Stimulated activated CD8-positive, alpha-beta memory T cell treated with anti-CD3 and anti-CD28 coated beads, Interleukin-12 subunit alpha, Interleukin-12 subunit beta, amount 100 ng/mL, for 1 hour (primary cell): ENCODE measurements around the gene HBEGF.
"Not testable (repeated sequence)": the region's sequence is repeated elsewhere in the genome, so short reads cannot be mapped to it uniquely, and the experiment has no call there.

Experiments used
- DNase-seq: peaks from one replicate; pipeline ENCODE4 v3.0.0-alpha.2; 2020; ENCODE audit warnings: low read depth

HBEGF gene

DNA sequence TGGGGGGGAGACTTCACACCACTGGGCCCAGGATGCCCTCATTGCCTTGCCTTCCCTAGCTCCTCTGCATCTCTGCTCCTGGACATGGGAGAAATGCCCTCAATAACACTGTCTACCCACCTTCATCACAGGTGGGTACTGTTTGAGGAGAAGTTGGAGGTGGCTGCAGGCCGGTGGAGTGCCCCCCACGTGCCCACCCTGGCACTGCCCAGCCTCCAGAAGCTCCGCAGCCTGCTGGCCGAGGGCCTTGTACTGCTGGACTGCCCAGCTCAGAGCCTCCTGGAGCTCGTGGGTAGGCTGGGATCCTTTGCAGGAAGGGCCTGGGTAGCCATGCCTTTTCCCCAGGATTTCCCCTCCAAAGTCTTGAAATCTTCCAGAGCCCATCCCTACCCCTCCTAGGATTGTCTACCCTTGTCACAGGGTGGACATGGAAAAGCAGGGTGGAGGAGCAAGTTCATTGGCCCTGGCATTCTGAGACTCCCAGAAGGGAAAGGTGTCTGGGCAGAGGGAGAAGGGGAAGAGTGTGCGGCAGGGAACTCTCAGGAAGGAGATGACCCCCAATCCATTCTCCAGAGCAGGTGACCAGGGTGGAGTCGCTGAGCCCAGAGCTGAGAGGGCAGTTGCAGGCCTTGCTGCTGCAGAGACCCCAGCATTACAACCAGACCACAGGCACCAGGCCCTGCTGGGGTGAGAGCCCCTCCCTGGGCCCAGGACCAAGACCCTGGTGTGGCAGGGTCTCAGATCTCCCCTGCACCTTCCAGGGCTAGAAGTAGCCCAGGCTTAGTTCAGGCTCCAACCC lies 14.5 kb upstream of the HBEGF start:
- no peak for DNase-seq

DNA sequence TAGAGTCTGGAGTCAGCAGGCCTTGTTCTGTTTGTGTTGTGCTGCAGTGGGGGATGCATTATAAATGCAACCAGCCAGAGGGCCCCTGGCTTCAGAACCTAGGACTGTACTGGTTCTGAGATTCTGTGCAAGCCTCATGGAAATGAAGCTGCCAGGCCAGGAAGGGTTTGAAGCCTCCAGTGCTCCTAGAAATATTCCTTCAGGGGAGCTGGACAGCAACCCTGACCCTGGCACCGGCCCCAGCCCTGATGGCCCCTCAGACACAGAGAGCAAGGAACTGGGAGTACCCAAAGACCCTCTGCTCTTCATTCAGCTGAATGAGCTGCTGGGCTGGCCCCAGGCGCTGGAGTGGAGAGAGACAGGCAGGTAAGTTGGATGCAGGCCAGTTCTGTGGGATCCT lies 13.7 kb upstream of the HBEGF start, which contains the start of gene SLC4A9:
Gene SLC4A9, plus strand, starts transcription at position 94 of the 400 bp plus-strand sequence. Its CDS starts 43 bp downstream, at position 137.
- no peak for DNase-seq

DNA sequence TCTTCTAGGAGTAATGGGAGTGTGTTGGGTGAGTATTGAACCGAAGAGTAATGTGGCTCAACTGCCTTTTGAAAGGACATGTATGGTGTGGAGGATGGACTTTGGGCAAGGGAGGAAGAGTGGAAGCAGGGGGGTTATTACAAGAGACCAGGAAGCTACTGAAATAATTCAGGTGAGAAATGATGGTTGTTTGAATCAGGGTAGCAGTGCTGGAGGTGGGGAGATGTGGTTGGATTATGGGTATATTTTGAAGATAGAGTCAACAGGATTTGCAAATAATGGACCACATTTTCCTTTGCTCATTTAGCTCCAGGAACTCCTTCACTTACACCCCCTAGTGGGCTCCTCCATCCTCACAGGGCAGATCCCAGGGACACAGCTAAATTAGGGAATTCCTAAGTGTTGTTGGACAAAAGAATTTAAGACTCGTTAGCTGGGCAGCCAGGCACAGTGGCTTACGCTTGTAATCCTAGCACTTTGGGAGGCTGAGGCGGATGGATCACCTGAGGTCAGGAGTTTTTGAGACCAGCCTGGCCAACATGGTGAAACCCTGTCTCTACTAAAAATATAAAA lies 12.4 kb upstream of the HBEGF start:
- no peak for DNase-seq

DNA sequence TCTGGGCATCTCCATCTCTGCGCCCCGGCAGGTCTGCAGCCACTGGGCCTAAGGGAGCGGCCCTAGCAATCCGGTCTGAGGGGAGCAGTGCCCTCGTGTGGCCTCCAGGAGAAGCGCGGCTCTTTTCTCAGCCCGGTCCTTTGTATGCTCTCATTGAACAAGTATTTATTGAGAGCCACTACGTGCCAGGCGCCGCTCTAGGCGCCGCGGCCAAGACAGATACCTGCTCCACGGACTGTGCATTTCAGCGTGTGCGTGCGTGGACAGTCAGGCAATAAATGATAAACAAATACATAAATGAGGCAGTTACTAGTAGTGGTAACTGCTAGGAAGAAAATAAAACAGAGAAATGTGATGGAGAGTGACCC lies 11.3 kb upstream of the HBEGF start:
- DNase-seq: peak; percentile 50

DNA sequence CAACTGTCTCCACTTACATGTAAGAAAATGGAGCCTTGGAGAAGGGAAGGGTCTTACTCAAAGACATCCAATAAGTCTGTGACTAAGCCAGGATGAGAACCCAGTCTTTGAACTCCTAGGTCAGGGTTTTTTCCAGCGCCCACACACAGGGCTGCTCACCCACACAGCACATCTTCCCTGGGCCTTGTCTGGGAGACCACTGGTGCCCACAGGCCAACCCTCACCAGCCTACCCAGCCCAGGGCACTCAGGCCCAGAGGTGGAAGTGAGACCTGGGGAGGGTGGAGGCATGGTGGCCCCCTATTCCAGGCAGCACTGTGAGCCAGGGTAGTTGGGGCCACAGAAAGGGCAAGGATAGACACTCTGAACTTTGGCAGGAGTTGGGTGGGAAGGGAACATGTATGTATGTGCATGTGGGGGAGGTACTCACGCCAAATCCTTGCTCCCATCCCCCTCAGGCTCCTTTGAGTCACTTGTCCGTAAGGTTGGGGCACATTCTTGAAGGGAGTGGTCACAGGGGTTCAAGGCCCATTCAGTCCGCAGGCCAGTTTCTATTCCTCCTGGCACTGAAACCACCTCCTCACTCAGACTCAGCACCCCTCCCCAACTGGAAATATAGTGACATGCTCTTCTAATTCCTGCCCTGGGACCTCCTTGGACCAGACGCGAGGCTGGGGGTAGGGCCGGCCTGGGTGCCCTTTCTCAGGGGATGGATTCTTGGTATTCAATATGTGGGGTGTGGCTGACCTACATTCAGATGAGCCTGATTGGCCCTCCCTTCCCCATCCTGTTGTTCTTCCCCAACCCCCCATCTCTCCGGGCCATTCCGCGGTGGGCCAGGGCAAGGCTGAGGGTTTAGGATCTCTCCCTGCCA lies 10.7 kb upstream of the HBEGF start:
- DNase-seq: no peak

DNA sequence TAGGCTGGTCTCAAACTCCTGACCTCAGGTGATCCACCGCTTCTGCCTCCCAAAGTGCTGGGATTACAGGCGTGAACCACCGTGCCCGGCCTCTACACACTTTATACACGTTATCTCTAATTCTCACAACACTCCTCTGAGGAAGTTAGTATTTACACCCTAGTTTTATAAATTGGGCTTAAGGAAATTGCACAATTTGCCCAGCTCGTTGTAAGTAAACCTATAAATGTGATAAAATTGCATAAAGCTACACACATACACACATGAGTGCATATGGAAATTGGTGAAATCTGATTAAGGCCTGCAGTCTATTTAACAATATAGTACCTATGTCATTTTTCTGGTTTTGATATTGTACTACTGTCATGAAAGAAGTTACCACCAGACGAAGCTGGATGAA lies 9.1 kb upstream of the HBEGF start:
- no peak for DNase-seq

DNA sequence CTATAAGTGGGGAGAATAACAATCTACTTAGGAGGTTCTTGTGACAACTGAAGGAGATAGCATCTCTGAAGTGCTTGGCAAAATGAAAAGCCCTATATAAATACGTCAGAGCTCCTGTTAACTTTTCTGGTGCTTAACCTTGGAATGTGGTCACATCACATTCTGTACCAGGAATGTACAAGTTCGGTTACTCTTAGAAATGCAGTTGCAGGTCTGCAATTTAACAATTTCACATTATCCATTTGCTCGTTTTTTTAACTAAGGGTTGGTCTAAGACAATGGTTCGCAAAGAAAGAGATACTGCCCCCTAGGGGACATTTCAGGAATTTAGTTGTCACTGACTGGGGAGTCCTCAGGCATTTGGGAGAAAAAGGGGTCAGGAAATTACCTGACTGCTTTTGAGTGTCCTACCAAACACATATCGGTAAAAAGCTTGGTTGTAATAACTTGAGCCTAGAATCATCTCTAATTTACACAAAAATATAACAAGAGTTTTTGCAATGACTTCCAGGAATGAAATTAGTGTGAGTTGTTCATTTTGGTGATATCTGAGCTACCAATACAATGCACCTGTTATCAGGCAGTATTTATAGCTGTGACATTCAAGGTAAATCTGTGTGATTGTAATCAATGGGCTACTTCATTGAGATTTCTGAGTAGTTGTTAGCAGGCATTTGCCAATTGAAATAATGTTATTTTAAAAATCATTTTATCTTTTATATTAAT lies 5.4 kb upstream of the HBEGF start:
- DNase-seq: peak; percentile 40

DNA sequence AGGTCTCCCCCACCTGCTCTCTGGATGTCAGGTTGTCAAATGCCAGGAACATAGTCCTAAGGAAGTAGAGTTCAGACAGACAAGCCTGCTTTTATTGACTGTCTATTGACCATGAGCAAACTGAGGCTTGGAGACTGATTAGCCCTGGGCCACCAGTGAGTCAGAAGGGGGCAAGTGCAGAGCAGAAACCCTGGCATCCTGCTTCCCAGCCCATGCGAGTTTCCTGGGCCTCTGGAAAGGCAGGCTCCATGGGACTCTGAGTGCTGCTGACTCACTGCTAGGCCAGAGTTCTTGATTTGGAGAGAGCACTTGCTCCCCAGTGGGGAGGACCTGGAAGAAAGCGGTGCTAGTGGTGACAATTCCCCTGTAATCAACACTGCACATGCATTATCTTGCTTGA lies 2.8 kb upstream of the HBEGF start:
- DNase-seq: no peak

DNA sequence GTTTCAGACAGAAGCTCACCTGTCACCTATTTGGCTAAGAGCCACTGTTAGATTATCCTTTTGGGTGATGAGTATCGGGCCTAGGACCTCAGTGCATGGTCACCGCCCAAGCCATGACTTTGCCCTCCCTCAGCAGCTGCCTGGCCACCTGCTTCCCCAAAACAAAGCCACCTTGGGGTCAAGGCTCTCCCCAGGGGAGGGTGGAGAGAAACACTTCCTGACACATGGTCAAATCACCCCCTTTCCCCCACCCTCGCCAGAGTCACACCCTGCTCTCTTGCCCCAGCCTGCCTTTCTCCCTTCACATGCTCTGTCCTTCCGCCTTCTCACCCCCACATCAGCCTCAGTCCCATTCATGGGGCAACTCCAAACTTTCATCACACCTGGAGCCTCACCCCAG lies 1.7 kb upstream of the HBEGF start:
- no peak for DNase-seq

DNA sequence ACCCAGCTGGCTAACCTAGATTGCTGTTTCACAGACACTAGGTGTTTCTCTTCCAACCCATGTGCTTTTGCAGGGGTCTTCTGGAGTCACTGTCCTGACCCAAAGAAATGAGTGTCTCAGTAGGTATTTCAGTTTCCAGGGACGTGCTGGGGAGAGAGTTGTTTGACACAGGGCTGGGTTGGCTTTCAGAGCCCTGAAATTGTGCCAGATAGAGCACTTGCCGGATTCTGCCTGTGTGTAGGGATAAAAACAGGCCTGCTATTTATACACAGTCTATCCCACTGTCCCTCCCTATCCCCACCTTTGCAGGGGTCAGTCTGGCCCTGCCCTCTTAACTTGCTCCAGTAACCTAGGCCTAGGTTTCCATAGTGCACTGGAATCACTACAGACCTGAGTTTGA lies 957 bp upstream of the HBEGF start:
- no peak for DNase-seq

DNA sequence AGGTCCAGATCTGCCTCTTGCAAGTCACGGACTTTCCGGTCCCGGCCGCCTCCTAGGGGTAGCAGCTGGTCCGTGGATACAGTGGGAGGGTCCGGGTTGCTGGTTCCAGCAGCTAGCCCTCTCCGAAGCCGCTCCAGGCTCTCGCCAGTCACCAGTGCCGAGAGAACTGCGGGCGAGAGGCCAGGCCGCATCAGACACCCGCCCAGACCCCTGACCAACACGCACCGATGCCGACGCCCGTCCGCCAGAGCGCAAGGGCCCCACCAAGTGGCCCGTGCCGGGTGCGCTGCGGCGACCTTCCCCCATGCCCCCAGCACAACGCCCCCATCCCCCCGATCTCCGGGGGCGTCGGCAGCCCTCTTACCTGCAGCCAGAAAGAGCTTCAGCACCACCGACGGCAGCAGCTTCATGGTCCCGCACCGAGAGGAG lies 470 bp downstream of the HBEGF start:
- DNase-seq: no peak

DNA sequence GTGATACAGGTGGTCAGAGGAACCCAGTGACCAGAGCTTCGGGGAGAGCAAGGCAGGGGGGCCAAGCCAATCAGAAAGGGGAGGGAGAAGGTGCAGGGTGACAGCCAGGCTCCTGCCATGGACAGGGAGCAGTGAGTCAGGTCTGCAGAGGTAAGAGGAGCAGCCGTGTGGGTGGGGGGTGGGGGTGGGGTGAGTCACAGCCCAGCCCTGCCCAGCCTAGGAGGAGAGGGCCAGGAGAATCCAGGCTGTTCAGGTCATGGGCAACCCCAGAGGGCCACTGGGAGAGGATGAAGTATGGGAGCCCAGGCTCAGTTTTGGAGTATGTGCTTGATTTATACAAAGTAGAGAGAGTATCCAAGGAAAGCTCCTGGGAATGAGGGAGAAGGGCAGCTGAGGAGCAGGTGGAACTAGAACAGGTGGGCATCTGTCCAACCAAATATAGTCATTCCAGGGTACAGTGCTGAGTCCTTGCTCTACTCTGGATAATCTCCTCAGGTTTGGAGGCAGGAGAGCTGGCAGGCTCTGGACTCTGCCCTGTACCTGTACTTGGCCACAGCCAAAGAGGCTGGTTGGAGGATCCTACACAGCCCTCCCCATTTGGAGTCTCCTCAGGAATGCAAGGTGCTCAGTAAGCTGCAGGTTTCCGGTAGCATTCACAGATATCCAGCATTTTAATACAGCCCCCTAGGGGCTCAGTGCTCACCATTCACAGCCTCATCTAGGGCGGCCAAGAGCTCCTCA lies 1.6 kb downstream of the HBEGF start:
- DNase-seq: no peak

DNA sequence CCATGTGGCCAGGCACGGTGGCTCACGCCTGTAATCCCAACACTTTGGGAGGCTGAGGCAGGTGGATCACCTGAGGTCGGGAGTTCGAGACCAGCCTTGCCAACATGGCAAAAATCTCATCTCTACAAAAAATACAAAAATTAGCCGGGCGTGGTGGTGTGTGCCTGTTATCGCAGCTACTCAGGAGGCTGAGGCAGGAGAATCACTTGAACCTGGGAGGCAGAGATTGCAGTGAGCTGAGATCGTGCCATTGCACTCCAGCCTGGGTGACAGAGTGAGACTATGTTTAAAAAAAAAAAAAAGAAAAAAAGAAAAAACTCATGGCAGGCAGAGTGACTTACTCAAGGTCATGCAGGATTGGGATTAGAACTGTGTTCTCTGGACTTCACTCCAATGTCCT lies 2.6 kb downstream of the HBEGF start:
- DNase-seq: not testable (repeated sequence)

DNA sequence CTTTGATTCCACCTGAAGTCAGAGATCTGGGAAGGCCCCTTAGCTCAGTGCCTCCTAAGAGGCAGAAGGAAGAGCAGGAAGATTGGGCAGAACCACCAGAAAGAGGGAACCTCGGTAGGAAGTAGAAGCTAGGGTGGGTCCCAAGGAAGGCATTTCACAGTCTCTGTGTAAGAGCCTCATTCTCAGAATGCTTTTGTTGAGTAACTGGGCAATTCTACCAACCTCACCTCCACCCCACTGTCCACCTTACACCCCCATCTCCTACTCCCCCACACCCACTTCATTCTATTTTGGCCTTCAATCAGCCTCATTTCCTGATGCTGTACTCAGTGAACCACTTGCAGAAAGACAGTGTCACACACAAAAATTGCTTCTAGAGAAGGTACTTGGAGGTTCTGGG lies 3.5 kb downstream of the HBEGF start:
- no peak for DNase-seq

DNA sequence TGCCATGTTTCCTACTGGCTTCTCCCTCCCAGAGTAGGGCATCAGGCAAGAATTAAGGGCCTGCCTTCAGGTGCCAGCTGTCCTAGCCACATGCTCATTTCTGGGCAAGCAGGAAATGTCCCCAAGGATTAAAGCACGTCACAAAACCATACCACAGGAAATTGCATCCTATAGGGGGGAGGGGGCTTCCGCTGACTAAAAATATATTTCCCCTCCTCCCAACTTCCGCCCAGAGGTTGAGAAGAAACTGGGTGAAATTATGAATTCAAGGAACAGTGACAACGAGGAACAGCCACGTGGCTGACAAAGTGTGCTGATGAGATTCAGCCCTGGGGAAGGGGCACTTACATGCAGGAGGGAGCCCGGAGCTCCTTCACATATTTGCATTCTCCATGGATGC lies 4.1 kb downstream of the HBEGF start:
- DNase-seq: no peak

DNA sequence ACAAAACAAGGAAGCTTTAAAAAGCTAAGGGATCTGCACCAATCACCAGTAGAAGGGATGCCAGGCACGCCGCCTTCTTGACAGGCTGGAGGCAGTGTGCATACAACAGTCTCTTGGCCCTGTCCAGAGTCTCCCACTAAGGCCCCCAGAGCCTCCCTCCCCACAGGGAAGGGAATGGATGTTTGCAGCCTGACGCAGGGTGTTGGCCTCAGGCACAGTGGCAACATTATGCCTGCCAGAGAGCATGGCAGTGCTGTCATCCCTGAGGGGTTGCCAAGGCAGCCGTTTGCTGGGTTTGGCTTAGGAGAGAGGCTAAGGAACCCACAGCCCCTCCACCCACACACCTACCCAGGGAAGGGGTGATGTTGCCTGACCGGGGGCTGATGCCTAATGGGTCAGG lies 4.8 kb downstream of the HBEGF start:
- DNase-seq: no peak

DNA sequence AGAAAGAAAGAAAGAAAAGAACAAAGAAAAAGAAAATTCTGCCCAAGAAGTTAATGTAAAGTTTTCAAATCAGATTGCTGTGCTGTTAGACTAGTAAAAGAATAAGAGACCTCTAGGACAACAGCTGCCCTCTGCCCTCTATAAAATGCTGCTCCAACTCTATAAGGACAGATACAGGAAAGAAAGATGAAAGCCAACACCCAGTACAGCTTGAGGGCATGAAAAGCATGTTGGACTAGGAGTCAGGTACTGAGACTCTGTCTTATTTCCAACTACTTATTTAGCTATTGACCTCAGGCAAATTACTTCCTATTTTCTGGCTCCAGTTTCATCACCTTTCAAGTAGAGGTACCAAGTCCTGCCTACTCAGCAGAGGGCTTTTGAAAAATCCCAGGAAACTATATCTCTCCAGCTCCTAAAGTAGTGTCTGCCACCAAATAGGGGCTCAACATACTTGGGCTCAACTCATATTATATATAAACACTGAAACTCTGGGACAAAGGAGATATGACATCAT lies 5.7 kb downstream of the HBEGF start:
- no peak for DNase-seq

DNA sequence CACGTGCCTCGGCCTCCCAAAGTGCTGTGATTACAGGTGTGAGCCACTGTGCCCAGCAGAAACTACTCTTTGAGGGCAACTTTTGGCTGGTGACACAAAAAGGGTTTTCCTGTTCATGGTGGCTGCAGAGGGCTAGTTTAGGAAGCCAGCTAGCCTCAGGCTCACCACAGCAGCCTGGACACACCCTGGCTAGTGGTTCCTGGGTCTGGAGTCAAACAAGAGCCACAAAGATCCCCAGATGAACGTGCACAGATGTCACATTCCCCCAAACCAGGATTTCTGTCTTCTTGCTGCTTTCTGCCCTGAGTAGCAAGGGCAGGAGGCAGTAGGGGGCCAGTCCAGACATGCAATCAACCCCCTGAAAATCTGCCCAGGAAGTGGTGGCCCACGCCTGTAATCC lies 6.8 kb downstream of the HBEGF start:
- DNase-seq: no peak

DNA sequence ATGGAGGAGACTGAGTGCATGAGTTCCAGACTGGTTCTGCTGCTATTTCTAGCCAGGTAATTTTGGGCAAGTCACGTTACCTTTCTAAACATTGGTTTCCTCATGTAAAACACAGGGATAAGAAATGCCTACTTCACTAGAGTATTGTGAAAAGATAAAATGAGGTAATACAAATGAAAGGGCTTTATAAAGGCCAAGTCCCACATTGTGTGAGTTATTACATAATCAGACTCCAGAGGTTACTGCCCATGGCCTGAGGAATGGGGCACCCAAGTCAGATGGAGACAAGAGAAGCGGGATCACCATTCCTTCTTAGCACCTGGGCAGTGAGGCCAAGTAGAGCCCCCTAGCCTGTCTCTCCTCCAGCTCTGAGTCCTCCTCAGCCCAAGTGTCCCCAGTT lies 7.5 kb downstream of the HBEGF start:
- DNase-seq: no peak

DNA sequence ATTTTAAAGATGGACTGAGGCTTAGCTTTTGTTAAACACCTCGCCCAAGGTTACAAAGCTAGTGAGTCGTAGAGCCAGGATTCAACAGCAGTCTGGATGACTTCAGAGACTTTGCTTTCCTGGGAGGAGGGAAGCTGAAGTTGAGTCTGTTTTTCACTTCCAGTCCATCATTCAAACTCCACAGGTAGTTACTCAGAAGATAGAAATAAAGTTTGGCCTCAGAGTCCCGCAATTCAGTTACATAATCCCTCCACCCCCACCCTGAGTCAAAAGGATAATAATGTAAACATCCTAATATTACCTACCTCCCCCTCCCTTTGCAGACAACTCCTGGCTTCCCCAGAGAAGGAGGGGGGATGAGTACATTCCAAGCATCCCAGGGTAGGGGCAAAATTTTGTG lies 8.1 kb downstream of the HBEGF start:
- no peak for DNase-seq

DNA sequence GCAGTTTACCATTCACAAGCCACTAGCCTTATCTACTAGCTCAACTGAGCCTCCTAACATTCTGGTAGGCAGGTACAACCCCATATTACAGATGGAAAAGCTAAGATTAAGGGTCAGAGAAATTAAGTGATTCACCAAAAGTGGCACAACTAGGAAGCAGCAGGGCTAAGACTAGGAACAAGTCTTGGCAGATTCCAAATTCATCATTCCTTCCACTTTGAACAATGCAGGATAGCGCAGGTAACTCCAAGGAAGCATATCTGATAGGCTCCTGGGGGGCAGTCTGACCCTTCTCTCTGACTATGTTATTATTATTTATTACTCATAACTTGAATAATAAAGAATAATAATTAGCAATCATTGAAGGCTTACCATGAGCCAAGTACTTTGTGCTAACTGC lies 8.5 kb downstream of the HBEGF start:
- DNase-seq: no peak
